Common myeloid progenitor, CD34-positive (primary cell): ENCODE data around the gene C15orf62.

ENCODE experiments used
- CTCF ChIA-PET: fragments of 350-600 bp; sonication (Branson Sonifier 250); formaldehyde crosslinking; loops from one replicate; lab custom pipeline; 2021; ENCODE audit warnings: antibody characterized with exemption; lab: Charles Lee
- POLR2A ChIA-PET: fragments of 350-600 bp; sonication (Branson Sonifier 250); formaldehyde crosslinking; loops from one replicate; lab custom pipeline; 2021; ENCODE audit warnings: antibody characterized with exemption; lab: Charles Lee
- DNase-seq, 3 donors: peaks; one replicate each; pipeline versions ENCODE4 v3.0.0 to v3.0.0-alpha.2; 2013
- H3K27ac ChIP-seq, 2 experiments: 1 replicate in 1 of 2; 2 replicates in 1 of 2; pipeline ENCODE4 v1.7.0; 2013; ENCODE audit warnings: inconsistent platforms in 2 of 2, low read length in 2 of 2, mild to moderate bottlenecking in 2 of 2, low read depth in 1 of 2, moderate library complexity in 1 of 2; ENCODE audit not compliant: severe bottlenecking in 2 of 2, insufficient read depth in 1 of 2, poor library complexity in 1 of 2
- H3K27me3 ChIP-seq, 5 experiments: replicated peaks in 2 of 5; 1 replicate in 3 of 5; 2 replicates in 2 of 5; pipeline versions ENCODE4 v1.6.1 to v1.7.0; 2013; ENCODE audit warnings: low read length in 4 of 5, mild to moderate bottlenecking in 2 of 5, moderate library complexity in 2 of 5, inconsistent platforms in 1 of 5; ENCODE audit not compliant: insufficient read depth in 5 of 5, control insufficient read depth in 4 of 5
- H3K36me3 ChIP-seq, 4 experiments: 1 replicate in 2 of 4; 2 replicates in 2 of 4; pipeline versions ENCODE4 v1.6.1 to v1.7.0; 2013; ENCODE audit warnings: low read length in 3 of 4, control low read depth in 1 of 4, mild to moderate bottlenecking in 1 of 4; ENCODE audit not compliant: control insufficient read depth in 4 of 4, insufficient read depth in 4 of 4
- H3K4me1 ChIP-seq, 4 experiments: 1 replicate in 3 of 4; 2 replicates in 1 of 4; pipeline versions ENCODE4 v1.6.1 to v1.7.1; 2013; ENCODE audit warnings: low read length in 3 of 4, mild to moderate bottlenecking in 3 of 4, control low read depth in 1 of 4, inconsistent platforms in 1 of 4, moderate library complexity in 1 of 4; ENCODE audit not compliant: control insufficient read depth in 4 of 4, insufficient read depth in 4 of 4; ENCODE audit errors: control extremely low read depth in 1 of 4
- H3K4me3 ChIP-seq, 7 experiments: 1 replicate in 4 of 7; 2 replicates in 3 of 7; pipeline versions ENCODE4 v1.5.1 to v1.7.0; 2013; ENCODE audit warnings: mild to moderate bottlenecking in 7 of 7, low read length in 6 of 7, moderate library complexity in 6 of 7, inconsistent platforms in 2 of 7, low read depth in 2 of 7, control low read depth in 1 of 7; ENCODE audit not compliant: insufficient read depth in 4 of 7, control insufficient read depth in 1 of 7; ENCODE audit errors: extremely low read depth in 1 of 7
- H3K9me3 ChIP-seq, 5 experiments: 1 replicate in 4 of 5; 2 replicates in 1 of 5; pipeline versions ENCODE4 v1.6.1 to v1.7.1; 2013; ENCODE audit warnings: low read length in 4 of 5, mild to moderate bottlenecking in 2 of 5, inconsistent platforms in 1 of 5, low read depth in 1 of 5, moderate library complexity in 1 of 5; ENCODE audit not compliant: control insufficient read depth in 4 of 5, insufficient read depth in 2 of 5; ENCODE audit errors: control extremely low read depth in 1 of 5
- WGBS: methylation state at CpG from one replicate; pipeline ENCODE4 v1.1.5; 2013; ENCODE audit not compliant: insufficient coverage; 5-methylcytosine and 5-hydroxymethylcytosine counted together

The C15orf62 gene

DNA sequence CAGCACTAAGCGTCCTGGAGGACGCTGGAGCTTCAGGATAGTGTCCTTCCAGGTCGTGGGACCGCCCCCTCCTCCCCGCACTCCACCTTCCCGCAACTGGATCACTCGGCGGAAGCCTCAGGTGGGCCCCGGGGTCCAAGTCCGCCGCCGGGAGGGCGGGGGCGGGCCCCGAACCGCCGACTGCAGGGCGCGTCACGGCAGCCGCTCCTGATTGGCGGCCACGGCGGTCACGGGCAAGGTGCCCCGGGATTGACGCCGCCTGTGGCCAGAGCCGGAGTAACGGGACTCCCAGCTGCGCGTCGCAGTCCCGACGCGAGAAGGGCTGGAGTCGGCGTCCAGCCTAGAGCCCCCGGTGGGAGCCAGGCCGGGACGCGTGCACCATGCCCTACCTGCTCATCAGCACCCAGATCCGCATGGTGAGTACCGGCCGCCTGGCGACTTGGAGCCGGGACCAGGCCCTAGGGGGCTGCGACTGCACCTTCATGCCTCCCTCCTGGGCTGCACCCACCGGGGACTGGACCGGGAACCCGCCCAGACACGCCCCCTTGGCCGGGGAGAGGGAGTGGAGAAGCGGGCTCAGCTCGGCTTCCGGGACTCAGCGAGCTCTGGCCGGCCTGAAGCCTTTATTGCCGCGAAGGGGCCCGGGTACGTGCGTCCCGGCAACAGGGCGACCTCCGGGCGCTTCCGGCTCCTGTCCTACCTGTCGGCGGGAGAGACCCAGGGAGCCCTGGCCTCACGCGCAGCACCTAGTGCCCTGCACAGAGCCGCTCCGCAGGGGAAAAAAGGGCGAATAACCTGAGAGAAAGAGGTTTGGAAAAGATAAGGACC is 5.8 kb upstream of the C15orf62 start, which contains the start of gene GCHFR:
TSS of gene GCHFR (plus strand) at position 268 of the 828 bp plus-strand sequence. CDS start at position 381, 113 bp downstream.
- Histone ChIP-seq H3K27ac (peak within 1 kb of the TSS in 1 of 2 experiments; percentile 57), H3K4me3 (peak within 1 kb of the TSS; percentile 47 to 81 (median 64)), H3K36me3 (peaks cover 0 to 25% (median 10%) of the 10 kb centered on the region in 4 experiments), H3K4me1 (peaks cover 5 to 65% (median 48%) of the 10 kb centered on the region in 4 experiments), H3K27me3 (no peaks in the 10 kb centered on the region), H3K9me3 (no peaks in the 10 kb centered on the region)
- WGBS = under 1% methylated on average over 66 of the region's 75 CpGs
- ChIA-PET POLR2A (no interaction called here), CTCF (interaction anchor here (1.1 to 14.6 kb wide), 4 partner anchors 13 to 21 kb away, joined by 3 to 123 read pairs (median 8); no protein-coding TSS in a partner anchor)
- DNase-seq = peak in 2 of 3 donors; percentile 64 to 77

DNA sequence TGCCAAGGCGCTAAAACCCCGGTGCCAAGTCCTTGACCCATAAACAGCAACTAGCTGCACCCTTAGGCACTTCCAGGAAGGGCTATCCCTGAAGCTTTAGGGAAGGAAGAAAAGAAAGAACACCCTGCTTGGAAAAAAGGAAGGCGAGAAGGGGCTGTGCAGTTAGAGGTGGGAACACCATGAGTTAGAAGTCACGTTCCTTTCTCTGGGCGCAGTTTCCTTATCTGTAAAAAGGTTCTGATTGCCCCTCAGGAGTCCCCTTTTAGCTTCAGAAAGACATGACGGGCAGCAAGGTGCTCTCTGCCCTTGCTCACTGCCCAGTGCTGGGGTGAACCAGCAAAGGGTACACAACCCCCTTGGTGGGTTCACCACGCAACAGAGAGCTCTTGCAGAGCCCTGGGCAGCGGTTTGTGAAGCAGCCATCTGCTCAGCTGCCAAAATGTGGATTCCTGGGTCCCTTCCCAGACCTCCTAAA is 5.1 kb upstream of the C15orf62 start:
- H3K27ac ChIP-seq = peak overlapping the region in 1 of 2 experiments; percentile 57
- WGBS = 47% methylated on average over 8 of the region's 8 CpGs
- ChIA-PET CTCF (interaction anchor here (1.5 to 14.6 kb wide), 3 partner anchors 12 to 21 kb away, joined by 6 to 123 read pairs (median 9); no protein-coding TSS in a partner anchor), POLR2A (no interaction called here)
- H3K4me3 ChIP-seq = peak overlapping the region in 6 of 7 experiments; percentile 30 to 81 (median 69)
- H3K27me3 ChIP-seq = no peaks in the 10 kb centered on the region
- no peaks in the 10 kb centered on the region for H3K9me3 ChIP-seq
- no peak for DNase-seq
- H3K4me1 ChIP-seq = peaks cover 5 to 72% (median 55%) of the 10 kb centered on the region in 4 experiments
- H3K36me3 ChIP-seq = peaks cover 0 to 25% (median 10%) of the 10 kb centered on the region in 4 experiments

DNA sequence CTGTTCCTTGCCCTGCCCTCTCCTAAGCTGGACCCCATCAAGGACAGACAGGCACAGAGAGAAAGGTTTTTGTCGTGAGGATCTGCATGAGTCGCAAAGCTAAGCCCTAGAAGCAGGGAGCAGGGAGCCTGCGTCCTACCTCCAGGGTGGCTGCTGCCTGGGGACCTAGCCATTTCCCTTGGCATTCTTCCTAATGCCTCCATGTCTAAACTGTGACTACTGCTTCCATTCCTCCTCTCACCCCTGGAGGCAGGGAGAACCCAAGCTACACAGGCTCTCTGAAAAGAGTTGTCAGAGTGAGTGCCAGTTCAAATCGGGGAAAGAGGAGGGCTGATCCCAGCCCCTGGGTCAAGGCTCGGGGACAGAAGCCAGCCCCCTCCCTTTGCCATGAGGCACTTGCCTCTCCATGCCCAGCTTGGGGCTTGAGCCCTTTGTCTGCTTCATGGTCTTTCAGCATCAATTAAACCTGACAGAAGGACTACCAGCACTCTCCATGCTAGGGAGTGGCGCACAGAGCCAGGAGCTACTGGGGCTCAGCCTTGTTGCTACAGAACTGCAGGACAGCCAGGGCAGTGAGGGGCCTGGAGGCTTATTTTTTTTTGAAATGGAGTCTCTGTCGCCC is 3.5 kb upstream of the C15orf62 start:
- H3K4me1 ChIP-seq = peaks cover 5 to 82% (median 71%) of the 10 kb centered on the region in 4 experiments
- DNase-seq = no peak
- no peaks in the 10 kb centered on the region for H3K27me3 ChIP-seq
- WGBS = 94% methylated on average over 7 of the region's 7 CpGs
- H3K36me3 ChIP-seq = peaks cover 0 to 31% (median 11%) of the 10 kb centered on the region in 4 experiments
- no peaks in the 10 kb centered on the region for H3K9me3 ChIP-seq
- H3K4me3 ChIP-seq = no peak overlapping the region
- CTCF ChIA-PET = interaction anchor here (1.4 to 14.6 kb wide), 4 partner anchors 16 to 71 kb away, joined by 4 to 123 read pairs (median 8); partner anchors contain the start of gene RAD51
- POLR2A ChIA-PET = no interaction called here
- H3K27ac ChIP-seq = no peak overlapping the region

- Histone ChIP-seq H3K9me3 (no peaks in the 10 kb centered on the region), H3K27ac (no peak overlapping the region), H3K4me3 (no peak overlapping the region), H3K27me3 (no peaks in the 10 kb centered on the region), H3K4me1 (peaks cover 5 to 85% (median 73%) of the 10 kb centered on the region in 4 experiments), H3K36me3 (peaks cover 0 to 35% (median 14%) of the 10 kb centered on the region in 4 experiments)
- ChIA-PET POLR2A (no interaction called here), CTCF (interaction anchor here (1.4 to 14.6 kb wide), 5 partner anchors 17 to 72 kb away, joined by 3 to 123 read pairs (median 6); partner anchors contain the start of gene RAD51)
- WGBS = 97% methylated on average over 25 of the region's 32 CpGs
- no peak for DNase-seq
Measured at GRCh38 chr15:40766906-40767837, 2.6 kb upstream of the C15orf62 start.

DNA sequence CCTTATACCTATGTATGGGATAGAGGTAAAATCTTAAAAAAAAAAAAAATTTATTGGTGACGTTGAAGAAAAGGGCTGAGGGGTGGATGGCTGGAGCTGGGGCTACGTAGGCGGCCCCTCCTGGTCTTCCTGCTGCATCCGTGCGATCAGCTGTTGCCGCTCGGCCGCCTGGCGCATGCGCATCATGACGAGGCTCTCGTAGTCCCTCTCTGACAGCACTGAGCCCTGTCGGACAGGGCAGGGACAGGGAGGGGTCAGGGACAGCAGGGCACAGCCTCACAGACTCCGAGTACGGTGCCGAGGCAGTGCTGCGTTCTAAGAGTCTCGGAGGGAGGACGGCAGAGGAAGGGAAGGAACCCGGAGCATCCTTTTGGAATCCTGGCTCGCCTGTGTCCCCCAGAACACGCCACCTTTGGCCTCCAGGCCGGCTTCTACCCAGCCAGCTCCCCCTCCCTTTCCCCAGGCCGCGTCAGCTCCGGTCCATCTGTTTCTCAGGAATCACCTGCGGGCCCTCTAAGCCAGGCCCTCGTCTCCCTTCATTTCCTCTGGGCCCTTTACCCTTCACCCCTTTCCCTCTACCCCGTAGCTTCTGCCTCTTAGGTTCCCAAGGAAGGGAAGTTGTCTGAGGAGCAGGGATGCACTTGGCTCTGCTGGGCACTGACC is 1.8 kb upstream of the C15orf62 start:
- 95% methylated on average over 24 of the region's 29 CpGs for WGBS
- no peak for DNase-seq
- no peaks in the 10 kb centered on the region for H3K9me3 ChIP-seq
- ChIA-PET CTCF (interaction anchor here (1.2 to 14.6 kb wide), 6 partner anchors 11 to 73 kb away, joined by 3 to 123 read pairs (median 6); partner anchors contain the start of gene RAD51), POLR2A (interaction anchor here (0.7 kb wide), 1 partner anchor 11 kb away, joined by 3 read pairs; no protein-coding TSS in a partner anchor)
- H3K4me1 ChIP-seq = peaks cover 5 to 80% (median 67%) of the 10 kb centered on the region in 4 experiments
- H3K27ac ChIP-seq = peak overlapping the region; percentile 16 to 65
- H3K27me3 ChIP-seq = no peaks in the 10 kb centered on the region
- peak overlapping the region in 1 of 7 experiments; percentile 63 for H3K4me3 ChIP-seq
- peaks cover 0 to 40% (median 17%) of the 10 kb centered on the region in 4 experiments for H3K36me3 ChIP-seq
